G401 (cell line): ENCODE measurements around the gene TESK1. TPM values are rescaled to one million over a fixed set of nuclear protein-coding genes. Genes with fewer than 3 reads are reported as not detected.
"Not testable (repeated sequence)": the region's sequence is repeated elsewhere in the genome, so short reads cannot be mapped to it uniquely, and the experiment has no call there.

Experiments
- DNase-seq: peaks from one replicate; pipeline ENCODE4 v3.0.0-alpha.2; 2015; ENCODE audit warnings: low spot score
- in situ Hi-C: cut with HindIII; loops from 2 replicates; pipeline ENCODE4 v1.10.0; 2016; ENCODE audit warnings: low sequenced_read_pairs, mixed read lengths
- total RNA-seq: library from RNA; depleted of rRNA; stranded (reverse); fragments of >200 nt; shearing (Covaris generic); gene quantifications from 2 replicates; pipeline ENCODE4 v1.2.3, GENCODE V29; 2014

The TESK1 gene
- total RNA-seq, 1 experiment from 2014 or later, result 9.9 TPM

- no peak for DNase-seq
- in situ Hi-C loops, result no loop called here
Observed at GRCh38 chr9:35609001-35609819, 4.1 kb downstream of the TESK1 start.

GRCh38 chr9:35609820-35610163 lies 4.7 kb downstream of the TESK1 start:
- in situ Hi-C loops, result no loop called here
- no peak for DNase-seq

GRCh38 chr9:35611230-35611797 lies 6.3 kb downstream of the TESK1 start:
- in situ Hi-C loops, result no loop called here
- DNase-seq, result peak; percentile 74

- DNase-seq, in situ Hi-C loops: not testable (repeated sequence)
Observed at GRCh38 chr9:35612066-35612465, 7.0 kb downstream of the TESK1 start.

- no peak for DNase-seq
- in situ Hi-C loops, result no loop called here
Observed at GRCh38 chr9:35612843-35613242, 7.8 kb downstream of the TESK1 start.

- in situ Hi-C loops, result no loop called here
- DNase-seq, result no peak
Observed at GRCh38 chr9:35615981-35616680, 11.1 kb downstream of the TESK1 start.

GRCh38 chr9:35616681-35617459 lies 11.8 kb downstream of the TESK1 start:
- in situ Hi-C loops, result no loop called here

GRCh38 chr9:35617548-35617947 lies 12.5 kb downstream of the TESK1 start:
- in situ Hi-C loops, result no loop called here
- DNase-seq, result no peak

More at GRCh38 chr9:35616681-35617459, 11.8 kb downstream of the TESK1 start:
- no peak for DNase-seq

GRCh38 chr9:35618325-35618727 lies 13.3 kb downstream of the TESK1 start, which contains the start of gene CD72:
Gene CD72 (minus strand): TSS chr9:35618413. CDS start chr9:35618303, 110 bp downstream.
- DNase-seq, result peak; percentile 22
- in situ Hi-C loops, result no loop called here

GRCh38 chr9:35618854-35619799 lies 14.1 kb downstream of the TESK1 start:
- in situ Hi-C loops, result no loop called here
- no peak for DNase-seq

- in situ Hi-C loops, result no loop called here
- DNase-seq, result no peak
Observed at GRCh38 chr9:35619800-35620158, 14.7 kb downstream of the TESK1 start.

- in situ Hi-C loops, result no loop called here
- DNase-seq, result no peak
Observed at GRCh38 chr9:35627575-35627974, 22.5 kb downstream of the TESK1 start.

GRCh38 chr9:35628389-35628991 lies 23.4 kb downstream of the TESK1 start:
- in situ Hi-C loops, result no loop called here
- no peak for DNase-seq

GRCh38 chr9:35629597-35629996 lies 24.5 kb downstream of the TESK1 start:
- in situ Hi-C loops, result no loop called here
- no peak for DNase-seq

- in situ Hi-C loops, result no loop called here
- DNase-seq, result no peak
Observed at GRCh38 chr9:35635730-35636129, 30.7 kb downstream of the TESK1 start.

- DNase-seq, result no peak
- in situ Hi-C loops, result no loop called here
Observed at GRCh38 chr9:35636135-35636876, 31.2 kb downstream of the TESK1 start.

- DNase-seq, in situ Hi-C loops: not testable (repeated sequence)
Observed at GRCh38 chr9:35636877-35637246, 31.8 kb downstream of the TESK1 start.
